HCT116 (cell line): ENCODE measurements around the gene TBC1D2B. TPM values are rescaled to one million over a fixed set of nuclear protein-coding genes. Genes with fewer than 3 reads are reported as not detected.

Source experiments
- ATAC-seq: fragments of 200-7000 bp; cut with Tn5 transposase; 2 replicates; pipeline ENCODE4 v1.9.1; 2020; ENCODE audit warnings: mild to moderate bottlenecking, moderate library complexity
- BruUV-seq: library from RNA; stranded (reverse); fragments of 400-500 nt; replicated peaks from 2 replicates; lab custom pipeline; 2021; lab: Mats Ljungman, UMichigan
- CTCF ChIA-PET: fragments of 300-600 bp; sonication (Branson Sonifier 250); formaldehyde crosslinking; loops from one replicate; lab custom pipeline; 2021; ENCODE audit warnings: antibody characterized with exemption; lab: Charles Lee
- POLR2A ChIA-PET: fragments of 300-600, 350-600 bp; sonication (Branson Sonifier 250); formaldehyde crosslinking; loops from one replicate; lab custom pipeline; 2021; ENCODE audit warnings: antibody characterized with exemption; lab: Charles Lee
- RAD21 ChIA-PET, 2 experiments: fragments of 300-600 bp; sonication (Branson Sonifier 250); formaldehyde crosslinking; loops; one replicate each; lab custom pipeline; 2023; ENCODE audit warnings: low total read pairs in 2 of 2; ENCODE audit not compliant: uncharacterized antibody in 2 of 2, unreplicated experiment in 2 of 2, low non-redundant PET in 1 of 2; lab: Charles Lee
- DNase-seq: peaks from one replicate; pipeline ENCODE4 v3.0.0-alpha.2; 2010; ENCODE audit warnings: low read depth, low spot score
- H2AFZ ChIP-seq: fragments of 200-600 bp; shearing (Covaris generic), sonication (generic); 2 replicates; pipeline ENCODE4 v1.6.1; 2017; ENCODE audit warnings: low read depth, mixed run types, mixed read lengths, antibody characterized with exemption, low read length; ENCODE audit not compliant: poor library complexity, severe bottlenecking
- H3K27ac ChIP-seq: 2 replicates; pipeline ENCODE4 v1.5.1; 2012; ENCODE audit warnings: low read depth, low read length
- H3K27me3 ChIP-seq: fragments of 200-600 bp; sonication (generic); 2 replicates; pipeline ENCODE4 v1.6.1; 2016; ENCODE audit warnings: mixed run types, low read length, mixed read lengths; ENCODE audit not compliant: insufficient read depth
- H3K36me3 ChIP-seq, 2 experiments: fragments of 200-500 bp in 1 of 2; fragments of 200-600 bp in 1 of 2; sonication (Bioruptor generic) in 1 of 2; sonication (generic) in 1 of 2; 2 replicates each; pipeline versions ENCODE4 v1.5.1 to v1.6.1; 2014 to 2016; ENCODE audit warnings: low read length in 2 of 2, inconsistent platforms in 1 of 2, mixed read lengths in 1 of 2, mixed run types in 1 of 2; ENCODE audit not compliant: insufficient read depth in 2 of 2, control insufficient read depth in 1 of 2
- H3K4me1 ChIP-seq, 2 experiments: fragments of 200-600 bp in 1 of 2; sonication (generic) in 1 of 2; 2 replicates each; pipeline versions ENCODE4 v1.5.1 to v1.6.1; 2012 to 2017; ENCODE audit warnings: low read length in 2 of 2, inconsistent platforms in 1 of 2, mild to moderate bottlenecking in 1 of 2, mixed read lengths in 1 of 2, mixed run types in 1 of 2, moderate library complexity in 1 of 2; ENCODE audit not compliant: insufficient read depth in 2 of 2, control insufficient read depth in 1 of 2
- H3K4me2 ChIP-seq: fragments of 200-600 bp; sonication (generic); 2 replicates; pipeline ENCODE4 v1.6.1; 2017; ENCODE audit warnings: mixed run types, low read length, mixed read lengths
- H3K4me3 ChIP-seq, 2 experiments: fragments of 200-600 bp in 1 of 2; sonication (generic) in 1 of 2; replicated peaks in 1 of 2; 2 replicates each; pipeline ENCODE4 v1.5.1; 2011 to 2016; ENCODE audit warnings: low read length in 2 of 2, control low read depth in 1 of 2, low read depth in 1 of 2, mild to moderate bottlenecking in 1 of 2, mixed read lengths in 1 of 2, mixed run types in 1 of 2
- H3K79me2 ChIP-seq: fragments of 200-600 bp; sonication (generic); 2 replicates; pipeline ENCODE4 v1.6.1; 2017; ENCODE audit warnings: mild to moderate bottlenecking, mixed run types, low read length, moderate library complexity, mixed read lengths; ENCODE audit not compliant: insufficient read depth
- H3K9ac ChIP-seq: fragments of 200-600 bp; sonication (generic); 2 replicates; pipeline ENCODE4 v1.6.1; 2016; ENCODE audit warnings: low read length, mixed read lengths
- H3K9me2 ChIP-seq: fragments of 200-600 bp; sonication (generic), shearing (Covaris generic); 2 replicates; pipeline ENCODE4 v1.6.1; 2017; ENCODE audit warnings: mixed run types, mild to moderate bottlenecking, moderate library complexity; ENCODE audit not compliant: insufficient read depth
- H3K9me3 ChIP-seq, 2 experiments: fragments of 200-500 bp in 1 of 2; fragments of 200-600 bp in 1 of 2; sonication (Bioruptor generic) in 1 of 2; sonication (generic) in 1 of 2; 2 replicates each; pipeline ENCODE4 v1.6.1; 2014 to 2017; ENCODE audit warnings: low read length in 2 of 2, mixed read lengths in 2 of 2, inconsistent platforms in 1 of 2, low read depth in 1 of 2, mild to moderate bottlenecking in 1 of 2, mixed run types in 1 of 2, moderate library complexity in 1 of 2; ENCODE audit not compliant: control insufficient read depth in 1 of 2, insufficient read depth in 1 of 2
- H4K20me1 ChIP-seq: fragments of 200-600 bp; sonication (generic), shearing (Covaris generic); 2 replicates; pipeline ENCODE4 v1.6.1; 2017; ENCODE audit warnings: mixed run types, mild to moderate bottlenecking, moderate library complexity; ENCODE audit not compliant: insufficient read depth
- ATF3 ChIP-seq: IDR thresholded peaks from 2 replicates; pipeline ENCODE4 v1.6.1; 2012
- CBX3 ChIP-seq: IDR thresholded peaks from 2 replicates; pipeline ENCODE4 v1.6.1; 2012; ENCODE audit warnings: low read depth
- CEBPB ChIP-seq: IDR thresholded peaks from 2 replicates; pipeline ENCODE4 v1.6.1; 2012; ENCODE audit warnings: low read depth
- CTCF ChIP-seq, 3 experiments: fragments of 200-600 bp in 1 of 3; sonication (generic) in 1 of 3; IDR thresholded peaks in 2 of 3; conservative IDR thresholded peaks in 1 of 3; 2 replicates each; pipeline ENCODE4 v1.5.1; 2012 to 2017; ENCODE audit warnings: low read depth in 2 of 3, low read length in 2 of 3, antibody characterized with exemption in 1 of 3, borderline replicate concordance in 1 of 3, control low read depth in 1 of 3, mild to moderate bottlenecking in 1 of 3, mixed read lengths in 1 of 3, mixed run types in 1 of 3, moderate library complexity in 1 of 3; ENCODE audit not compliant: insufficient read depth in 1 of 3
- EGR1 ChIP-seq: IDR thresholded peaks from 2 replicates; pipeline ENCODE4 v1.6.1; 2012; ENCODE audit warnings: low read depth
- ELF1 ChIP-seq: IDR thresholded peaks from 2 replicates; pipeline ENCODE4 v1.6.1; 2012; ENCODE audit warnings: low read depth, borderline replicate concordance
- FOSL1 ChIP-seq: IDR thresholded peaks from 2 replicates; pipeline ENCODE4 v1.6.1; 2012; ENCODE audit warnings: low read depth
- JUND ChIP-seq: IDR thresholded peaks from 2 replicates; pipeline ENCODE4 v1.6.1; 2012
- MAX ChIP-seq: IDR thresholded peaks from 2 replicates; pipeline ENCODE4 v1.6.1; 2012
- POLR2AphosphoS5 ChIP-seq: IDR thresholded peaks from 2 replicates; pipeline ENCODE4 v1.6.1; 2011; ENCODE audit warnings: mild to moderate bottlenecking, low read depth, low read length, moderate library complexity
- RAD21 ChIP-seq: IDR thresholded peaks from 2 replicates; pipeline ENCODE4 v1.6.1; 2012; ENCODE audit warnings: low read depth, mild to moderate bottlenecking
- SIN3A ChIP-seq: IDR thresholded peaks from 2 replicates; pipeline ENCODE4 v1.6.1; 2012; ENCODE audit warnings: low read depth
- SP1 ChIP-seq: IDR thresholded peaks from 2 replicates; pipeline ENCODE4 v1.6.1; 2012; ENCODE audit warnings: low read depth
- SRF ChIP-seq: IDR thresholded peaks from 2 replicates; pipeline ENCODE4 v1.6.1; 2012; ENCODE audit warnings: low read depth
- YY1 ChIP-seq: IDR thresholded peaks from 2 replicates; pipeline ENCODE4 v1.6.1; 2011; ENCODE audit warnings: low read length, low read depth, moderate library complexity, mild to moderate bottlenecking; ENCODE audit not compliant: insufficient replicate concordance; ENCODE audit errors: extremely low read depth
- ZFX ChIP-seq: fragments of 450-650 bp; IDR thresholded peaks from 2 replicates; pipeline ENCODE4 v1.6.1; 2017
- ZNF274 ChIP-seq: fragments of 200-500 bp; sonication (Bioruptor generic); IDR thresholded peaks from 2 replicates; pipeline ENCODE4 v1.6.1; 2014; ENCODE audit warnings: mild to moderate bottlenecking, low read depth, low read length, inconsistent platforms
- intact Hi-C: fragments of 100-400 bp; cut with micrococcal nuclease; formaldehyde crosslinking; loops from 2 replicates; pipeline ENCODE4 v1.10.0; 2022
- total RNA-seq: library from RNA; stranded (reverse); gene quantifications from one replicate; pipeline ENCODE4 v1.2.1, GENCODE V29; 2021; ENCODE audit not compliant: unreplicated experiment

TBC1D2B gene
- total RNA-seq, 1 experiment from 2014 or later, result 16.6 TPM

GRCh38 chr15:78018445-78018844 lies 59.1 kb downstream of the TBC1D2B start:
- ATAC-seq, result no peak
- H3K4me3 ChIP-seq, result no peak overlapping the region

More at GRCh38 chr15:78018445-78018844, 59.1 kb downstream of the TBC1D2B start:
- Histone ChIP-seq H3K27me3 (no peaks in the 10 kb centered on the region), H3K36me3 (peaks cover 0 to 5% of the 10 kb centered on the region in 2 experiments; a peak in 1 of 4 replicates), H3K27ac (no peak overlapping the region), H3K4me2 (no peak overlapping the region), H3K9me2 (no peaks in the 10 kb centered on the region), H3K79me2 (no peaks in the 10 kb centered on the region), H4K20me1 (no peaks in the 10 kb centered on the region), H3K9ac (no peak overlapping the region), H3K4me1 (no peaks in the 10 kb centered on the region), H2AFZ (no peak overlapping the region), H3K9me3 (no peaks in the 10 kb centered on the region)
- RAD21 ChIA-PET, result no interaction called here
- CTCF ChIA-PET, result interaction anchor here (1.4 kb wide), 1 partner anchor 90 kb away, joined by 3 read pairs; no protein-coding TSS in a partner anchor
- no peak for DNase-seq
- POLR2A ChIA-PET, result no interaction called here
- BruUV-seq, result no TSS peak
- TF ChIP-seq FOSL1 (no peak), ELF1 (no peak), SIN3A (no peak), POLR2AphosphoS5 (no peak), RAD21 (no peak), SRF (no peak), EGR1 (no peak), YY1 (no peak), ZFX (no peak), CBX3 (no peak), MAX (no peak), ATF3 (no peak), JUND (no peak), CTCF (IDR thresholded peaks at IDR 0.05 in 2 of 3, conservative IDR thresholded peaks at IDR 0.05 in 1 of 3; ENCODE audit: borderline replicate concordance in 1 of 3, insufficient read depth in 1 of 3, low read depth in 2 of 3, low read length in 2 of 3) (no peak), ZNF274 (no peak), CEBPB (no peak), SP1 (no peak)
- intact Hi-C loops, result no loop called here
